SU-DHL-6 (cell line): ENCODE data around the gene FIBP.

Experiments
- H2AFZ ChIP-seq: fragments of 200-600 bp; sonication (generic); 2 replicates; pipeline ENCODE4 v1.6.1; 2014; ENCODE audit warnings: low read depth, mild to moderate bottlenecking, moderate library complexity, mixed read lengths, antibody characterized with exemption, low read length; ENCODE audit not compliant: severe bottlenecking
- H3F3A ChIP-seq: fragments of 200-600 bp; shearing (Covaris generic); 2 replicates; pipeline ENCODE4 v1.6.0; 2016; ENCODE audit warnings: antibody characterized with exemption, mild to moderate bottlenecking; ENCODE audit not compliant: insufficient read depth
- H3K27ac ChIP-seq: fragments of 200-600 bp; sonication (generic); 2 replicates; pipeline ENCODE4 v1.5.1; 2016; ENCODE audit warnings: low read depth, mild to moderate bottlenecking, low read length, moderate library complexity, mixed read lengths
- H3K27me3 ChIP-seq: fragments of 200-600 bp; sonication (generic), shearing (Covaris generic); 2 replicates; pipeline ENCODE4 v1.6.0; 2014; ENCODE audit warnings: mild to moderate bottlenecking, low read length
- H3K36me3 ChIP-seq: fragments of 200-600 bp; sonication (generic); 2 replicates; pipeline ENCODE4 v1.6.1; 2014; ENCODE audit warnings: mild to moderate bottlenecking, low read length, mixed read lengths
- H3K4me2 ChIP-seq: fragments of 300-600, 200-600 bp; shearing (Covaris generic), sonication (generic); 2 replicates; pipeline ENCODE4 v1.6.0; 2014; ENCODE audit warnings: low read length, low read depth, mild to moderate bottlenecking; ENCODE audit not compliant: poor library complexity, severe bottlenecking
- H3K4me3 ChIP-seq: fragments of 200-600 bp; sonication (generic); 2 replicates; pipeline ENCODE4 v1.5.1; 2014; ENCODE audit warnings: antibody characterized with exemption, low read length, mild to moderate bottlenecking, mixed read lengths; ENCODE audit not compliant: insufficient read depth, poor library complexity, severe bottlenecking
- H3K79me2 ChIP-seq: fragments of 200-600 bp; sonication (generic); 2 replicates; pipeline ENCODE4 v1.6.1; 2014; ENCODE audit warnings: mild to moderate bottlenecking, low read length, moderate library complexity; ENCODE audit not compliant: insufficient read depth
- H3K9ac ChIP-seq: fragments of 200-600 bp; sonication (generic); 2 replicates; pipeline ENCODE4 v1.7.0; 2014; ENCODE audit warnings: mild to moderate bottlenecking, low read length
- H3K9me2 ChIP-seq: fragments of 200-600 bp; sonication (generic); replicated peaks from 2 replicates; pipeline ENCODE4 v1.6.1; 2014; ENCODE audit warnings: low read length; ENCODE audit not compliant: insufficient read depth
- H3K9me3 ChIP-seq: fragments of 200-600 bp; sonication (generic); 2 replicates; pipeline ENCODE4 v1.6.1; 2014; ENCODE audit warnings: low read length, mixed read lengths; ENCODE audit not compliant: insufficient read depth
- H4K20me1 ChIP-seq: fragments of 200-600 bp; sonication (generic); 2 replicates; pipeline ENCODE4 v1.6.1; 2014; ENCODE audit warnings: low read depth, mild to moderate bottlenecking, antibody characterized with exemption, low read length, moderate library complexity, mixed read lengths
- EZH2phosphoT487 ChIP-seq: fragments of 200-600 bp; sonication (generic), shearing (Covaris generic); conservative IDR thresholded peaks from 2 replicates; pipeline ENCODE4 v1.6.1; 2018; ENCODE audit warnings: mild to moderate bottlenecking, antibody characterized with exemption, low read length, moderate library complexity, mixed read lengths
- TF ChIP-seq, protein P1 (sequence below): fragments of 200-600 bp; sonication (generic); IDR thresholded peaks from one replicate; pipeline ENCODE4 v1.5.1; 2017; ENCODE audit warnings: antibody characterized with exemption, mild to moderate bottlenecking, low read length, moderate library complexity; ENCODE audit not compliant: insufficient read depth, poor library complexity, severe bottlenecking

The FIBP gene

DNA sequence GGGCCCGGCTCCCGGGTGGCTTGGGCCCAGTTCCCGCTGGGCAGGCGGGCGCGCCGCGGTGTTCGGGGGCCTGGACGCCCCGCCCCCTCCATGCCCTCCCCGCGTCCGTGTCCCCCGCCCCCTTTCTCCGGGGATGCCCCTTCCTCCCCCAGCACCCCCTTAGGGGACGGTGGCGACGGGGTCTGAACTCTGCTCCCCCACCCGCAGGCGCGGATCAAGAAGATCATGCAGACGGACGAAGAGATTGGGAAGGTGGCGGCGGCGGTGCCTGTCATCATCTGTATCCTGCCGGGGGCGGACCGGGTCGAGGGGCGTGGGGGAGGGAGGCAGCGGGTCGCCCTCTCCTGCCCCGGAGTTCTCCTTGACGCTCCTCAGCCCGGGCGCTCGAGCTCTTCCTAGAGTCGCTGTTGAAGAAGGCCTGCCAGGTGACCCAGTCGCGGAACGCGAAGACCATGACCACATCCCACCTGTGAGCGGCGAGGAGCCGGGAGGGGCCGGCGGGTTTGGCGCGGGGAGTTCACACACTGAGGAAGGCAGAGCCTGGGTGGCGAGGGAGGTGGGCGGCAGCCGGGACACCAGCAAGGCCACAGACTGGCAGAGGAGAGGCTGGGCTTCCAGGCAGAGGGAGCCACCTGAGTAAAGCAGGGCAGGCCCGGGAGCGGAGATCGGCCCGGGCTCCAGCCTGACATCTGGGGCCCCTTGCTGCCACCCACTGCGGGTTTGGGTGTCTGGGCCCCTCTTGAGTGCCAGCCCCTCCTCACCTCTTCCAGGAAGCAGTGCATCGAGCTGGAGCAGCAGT is 31.5 kb upstream of the FIBP start:
- no peaks in the 10 kb centered on the region for H3K79me2 ChIP-seq
- peak overlapping the region; percentile 81 for H3K4me2 ChIP-seq
- H3K9me2 ChIP-seq = no peaks in the 10 kb centered on the region
- no peaks in the 10 kb centered on the region for H3K9me3 ChIP-seq
- no peaks in the 10 kb centered on the region for H4K20me1 ChIP-seq
- H3K9ac ChIP-seq = peak overlapping the region; percentile 67
- TF ChIP-seq EZH2phosphoT487 = no peak
- TF ChIP-seq, protein P1, sequence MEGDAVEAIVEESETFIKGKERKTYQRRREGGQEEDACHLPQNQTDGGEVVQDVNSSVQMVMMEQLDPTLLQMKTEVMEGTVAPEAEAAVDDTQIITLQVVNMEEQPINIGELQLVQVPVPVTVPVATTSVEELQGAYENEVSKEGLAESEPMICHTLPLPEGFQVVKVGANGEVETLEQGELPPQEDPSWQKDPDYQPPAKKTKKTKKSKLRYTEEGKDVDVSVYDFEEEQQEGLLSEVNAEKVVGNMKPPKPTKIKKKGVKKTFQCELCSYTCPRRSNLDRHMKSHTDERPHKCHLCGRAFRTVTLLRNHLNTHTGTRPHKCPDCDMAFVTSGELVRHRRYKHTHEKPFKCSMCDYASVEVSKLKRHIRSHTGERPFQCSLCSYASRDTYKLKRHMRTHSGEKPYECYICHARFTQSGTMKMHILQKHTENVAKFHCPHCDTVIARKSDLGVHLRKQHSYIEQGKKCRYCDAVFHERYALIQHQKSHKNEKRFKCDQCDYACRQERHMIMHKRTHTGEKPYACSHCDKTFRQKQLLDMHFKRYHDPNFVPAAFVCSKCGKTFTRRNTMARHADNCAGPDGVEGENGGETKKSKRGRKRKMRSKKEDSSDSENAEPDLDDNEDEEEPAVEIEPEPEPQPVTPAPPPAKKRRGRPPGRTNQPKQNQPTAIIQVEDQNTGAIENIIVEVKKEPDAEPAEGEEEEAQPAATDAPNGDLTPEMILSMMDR = no peak
- no peaks in the 10 kb centered on the region for H3K27me3 ChIP-seq
- H3F3A ChIP-seq = no peaks in the 10 kb centered on the region
- H3K27ac ChIP-seq = no peak overlapping the region
- H3K36me3 ChIP-seq = no peaks in the 10 kb centered on the region
- H2AFZ ChIP-seq = peak overlapping the region; percentile 29
- peak overlapping the region; percentile 84 for H3K4me3 ChIP-seq

DNA sequence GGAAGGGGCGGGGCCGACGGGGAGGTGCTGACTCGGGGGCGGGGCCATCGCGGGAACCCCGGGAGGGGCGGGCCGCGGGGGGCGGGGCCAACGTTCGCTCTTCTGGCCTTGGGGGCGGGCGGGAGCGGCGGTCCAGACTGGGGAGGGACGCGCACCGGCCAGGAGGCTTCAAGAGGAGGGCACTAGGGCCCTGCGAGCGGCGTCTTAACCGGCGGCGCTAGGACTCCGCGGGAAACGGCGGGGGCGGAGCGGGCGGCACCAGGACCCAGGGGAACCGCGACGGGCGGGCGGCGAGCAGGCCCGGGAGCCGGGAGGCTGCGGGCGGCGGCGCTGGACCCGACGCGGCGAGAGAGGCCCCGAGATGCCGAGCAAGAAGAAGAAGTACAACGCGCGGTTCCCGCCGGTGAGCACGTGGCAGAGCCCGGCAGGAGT is 30.9 kb upstream of the FIBP start, which contains the start of gene DRAP1:
Gene DRAP1 (plus strand): TSS at position 286 of the 432 bp plus-strand sequence. CDS start 76 bp downstream, at position 362.
- H3K9me2 ChIP-seq = no peaks in the 10 kb centered on the region
- H3K27ac ChIP-seq = peak within 1 kb of the TSS; percentile 38; the same call in 1 of the 2 replicates
- H3K4me3 ChIP-seq = peak within 1 kb of the TSS; percentile 84
- peak within 1 kb of the TSS; percentile 76 for H3K9ac ChIP-seq
- H3F3A ChIP-seq = no peaks in the 10 kb centered on the region
- no peaks in the 10 kb centered on the region for H3K36me3 ChIP-seq
- H3K27me3 ChIP-seq = no peaks in the 10 kb centered on the region
- H4K20me1 ChIP-seq = no peaks in the 10 kb centered on the region
- TF ChIP-seq, protein P1 = no peak
- TF ChIP-seq EZH2phosphoT487 = no peak
- peak within 1 kb of the TSS; percentile 99 for H2AFZ ChIP-seq
- no peaks in the 10 kb centered on the region for H3K9me3 ChIP-seq
- no peaks in the 10 kb centered on the region for H3K79me2 ChIP-seq
- peak within 1 kb of the TSS; percentile 87 for H3K4me2 ChIP-seq

DNA sequence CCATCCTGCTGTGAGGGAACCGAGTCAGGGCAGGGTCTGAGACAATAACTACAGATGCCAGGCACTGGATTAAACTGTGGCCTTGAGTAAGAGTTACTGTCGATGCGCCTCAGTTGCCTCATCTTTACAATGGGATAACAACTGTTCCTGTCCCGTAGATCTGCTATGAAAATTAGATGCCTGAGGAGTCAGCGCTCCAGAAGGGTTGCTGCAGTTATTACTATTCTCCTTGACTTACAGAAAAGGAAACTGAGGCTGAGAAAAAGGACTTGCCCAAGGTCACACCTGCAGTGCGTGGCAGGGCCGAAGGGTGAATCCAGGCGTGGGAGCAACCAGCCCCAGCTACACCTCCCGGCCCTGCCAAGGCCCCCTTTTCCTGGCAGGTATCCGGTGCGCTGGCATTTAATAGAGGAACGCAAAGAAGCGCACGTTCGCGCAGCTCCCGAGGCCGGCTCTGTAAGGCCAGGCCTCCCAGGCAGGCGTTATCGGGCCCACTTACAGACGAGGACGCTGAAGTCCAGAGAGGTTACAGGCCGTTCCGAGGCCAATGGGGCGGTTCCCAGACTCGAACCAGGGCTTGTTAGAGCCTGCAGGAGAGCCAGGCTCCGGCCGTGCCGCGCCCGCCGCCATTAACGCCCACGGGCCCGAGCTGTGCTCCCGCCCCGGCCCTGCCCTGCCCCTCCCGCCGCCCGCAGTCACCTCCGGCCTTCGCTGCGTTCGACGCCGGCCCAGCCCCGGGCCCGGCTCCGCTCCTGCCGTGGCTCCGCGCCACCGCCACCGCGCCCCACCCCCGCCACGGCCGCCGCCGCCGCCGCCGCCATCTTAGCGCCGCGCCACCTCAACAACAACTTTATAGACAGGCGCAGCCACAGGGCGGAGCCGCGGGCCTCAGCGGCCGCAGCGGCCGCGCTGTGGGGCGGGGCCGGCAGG is 30.2 kb upstream of the FIBP start, which contains the start of gene C11orf68:
Gene C11orf68 (minus strand): TSS at position 852 of the 930 bp plus-strand sequence. CDS start 31 bp downstream, at position 821.
- H3K9me2 ChIP-seq = no peaks in the 10 kb centered on the region
- peak within 1 kb of the TSS; percentile 99 for H2AFZ ChIP-seq
- peak within 1 kb of the TSS; percentile 38; the same call in 1 of the 2 replicates for H3K27ac ChIP-seq
- H3K36me3 ChIP-seq = no peaks in the 10 kb centered on the region
- no peak for TF ChIP-seq EZH2phosphoT487
- TF ChIP-seq, protein P1 = no peak
- H3K9me3 ChIP-seq = no peaks in the 10 kb centered on the region
- peak within 1 kb of the TSS; percentile 87 for H3K4me2 ChIP-seq
- H3K9ac ChIP-seq = peak within 1 kb of the TSS; percentile 76
- no peaks in the 10 kb centered on the region for H3F3A ChIP-seq
- H3K4me3 ChIP-seq = peak within 1 kb of the TSS; percentile 84
- H3K79me2 ChIP-seq = no peaks in the 10 kb centered on the region
- H4K20me1 ChIP-seq = no peaks in the 10 kb centered on the region
- H3K27me3 ChIP-seq = no peaks in the 10 kb centered on the region
